Measurements from ENCODE around the gene TOP1.

DNA sequence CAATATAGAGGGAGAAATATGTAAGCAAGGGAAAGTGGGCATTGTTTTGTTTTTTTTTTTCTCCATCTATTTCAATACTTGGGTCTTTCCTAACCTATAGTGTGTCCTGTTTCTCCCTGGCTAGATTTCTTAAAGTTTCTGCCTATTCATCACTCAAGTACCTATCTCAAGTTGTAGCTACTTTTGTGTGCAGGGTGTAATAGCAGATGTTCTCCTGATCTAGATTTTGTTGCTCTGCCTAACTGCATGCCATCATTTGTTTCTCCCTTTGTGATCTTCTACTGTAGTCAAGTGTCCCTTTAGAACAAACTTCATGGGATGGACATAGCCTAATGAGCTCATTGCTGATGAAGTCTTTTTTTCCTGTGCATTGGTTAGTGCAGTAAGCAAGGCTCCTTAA is 45.8 kb downstream of the TOP1 start:
- TF ChIP-seq SUZ12 (IDR thresholded peaks at IDR 0.05; ENCODE audit: extremely low read depth, insufficient read depth, insufficient read length) (no peak), ZNF274 (IDR thresholded peaks at IDR 0.05; ENCODE audit: low read depth, low read length) (no peak)
